Smooth muscle cell (in vitro differentiated cells): ENCODE data around the gene SEC61G. TPM values are rescaled to one million over a fixed set of nuclear protein-coding genes. Genes with fewer than 3 reads are reported as not detected.

Source experiments
- DNase-seq: peaks from one replicate; lab custom pipeline; 2025; ENCODE audit not compliant: unreplicated experiment; lab: John Stamatoyannopoulos, UW
- H2AFZ ChIP-seq: fragments of 200-600 bp; sonication (generic); 2 replicates; pipeline ENCODE4 v1.6.0; 2016; ENCODE audit warnings: antibody characterized with exemption, low read depth, mild to moderate bottlenecking
- H3F3A ChIP-seq: fragments of 200-600 bp; sonication (generic); 2 replicates; pipeline ENCODE4 v1.6.0; 2017; ENCODE audit warnings: antibody characterized with exemption, low read depth
- H3K27ac ChIP-seq: fragments of 200-600 bp; sonication (generic); 2 replicates; pipeline ENCODE4 v1.5.1; 2016; ENCODE audit warnings: low read depth, mild to moderate bottlenecking
- H3K27me3 ChIP-seq: fragments of 200-600 bp; sonication (generic); 2 replicates; pipeline ENCODE4 v1.6.1; 2016; ENCODE audit warnings: low read depth, mild to moderate bottlenecking
- H3K36me3 ChIP-seq: fragments of 200-600 bp; sonication (generic); 2 replicates; pipeline ENCODE4 v1.5.1; 2016; ENCODE audit warnings: low read depth
- H3K4me1 ChIP-seq: fragments of 200-600 bp; sonication (generic); 2 replicates; pipeline ENCODE4 v1.5.1; 2016; ENCODE audit warnings: low read depth
- H3K4me2 ChIP-seq: fragments of 200-600 bp; sonication (generic); 2 replicates; pipeline ENCODE4 v1.6.0; 2016; ENCODE audit warnings: mild to moderate bottlenecking
- H3K4me3 ChIP-seq: fragments of 200-600 bp; sonication (generic); 2 replicates; pipeline ENCODE4 v1.5.1; 2016; ENCODE audit warnings: mild to moderate bottlenecking
- H3K79me2 ChIP-seq: fragments of 200-600 bp; sonication (generic); 2 replicates; pipeline ENCODE4 v1.6.0; 2016; ENCODE audit warnings: low read depth, mild to moderate bottlenecking
- H3K9ac ChIP-seq: fragments of 200-600 bp; sonication (generic); 2 replicates; pipeline ENCODE4 v1.6.0; 2016; ENCODE audit warnings: low read depth
- H3K9me3 ChIP-seq: fragments of 200-600 bp; sonication (generic); replicated peaks from 2 replicates; pipeline ENCODE4 v1.5.1; 2016; ENCODE audit warnings: low read depth
- H4K20me1 ChIP-seq: fragments of 200-600 bp; sonication (generic); 2 replicates; pipeline ENCODE4 v1.6.0; 2016; ENCODE audit warnings: low read depth
- CTCF ChIP-seq: fragments of 200-600 bp; sonication (generic); IDR thresholded peaks from 2 replicates; pipeline ENCODE4 v1.5.1; 2017; ENCODE audit warnings: borderline replicate concordance, mild to moderate bottlenecking, antibody characterized with exemption; ENCODE audit not compliant: insufficient read depth, poor library complexity, severe bottlenecking
- WGBS: methylation state at CpG from one replicate; pipeline ENCODE4 v1.1.7; 2016; ENCODE audit warnings: low lambda C conversion rate; 5-methylcytosine and 5-hydroxymethylcytosine counted together
- polyA plus RNA-seq: library from polyadenylated mRNA; unstranded; fragments of >200 nt; fragmentation: Nextera tagmentation; extraction: Ambion mirVana; gene quantifications from 2 replicates; pipeline ENCODE4 v1.2.1, GENCODE V29; 2016
- total RNA-seq: library from RNA; depleted of rRNA; stranded (reverse); fragments of >200 nt; gene quantifications from 2 replicates; pipeline ENCODE4 v1.2.3, GENCODE V29; 2014

The SEC61G gene
- total and polyA plus RNA-seq, 2 experiments from 2014 or later = 839 to 1,699 TPM

- Histone ChIP-seq H3K27ac (no peak overlapping the region), H3K36me3 (no peaks in the 10 kb centered on the region), H3F3A (no peaks in the 10 kb centered on the region), H4K20me1 (no peaks in the 10 kb centered on the region), H3K4me2 (no peak overlapping the region), H2AFZ (no peak overlapping the region), H3K9ac (no peak overlapping the region), H3K9me3 (no peaks in the 10 kb centered on the region), H3K4me3 (no peak overlapping the region), H3K79me2 (no peaks in the 10 kb centered on the region), H3K4me1 (no peaks in the 10 kb centered on the region), H3K27me3 (no peaks in the 10 kb centered on the region)
- TF ChIP-seq CTCF = no peak
- no peak for DNase-seq
- 82% methylated on average over 7 of the region's 9 CpGs for WGBS
Observed at GRCh38 chr7:54722026-54722425, 37.0 kb downstream of the SEC61G start.

- H3K4me2 ChIP-seq = no peak overlapping the region
- H3K27me3 ChIP-seq = no peaks in the 10 kb centered on the region
- TF ChIP-seq CTCF = no peak
- no peak for DNase-seq
- no peaks in the 10 kb centered on the region for H3K36me3 ChIP-seq
- no peak overlapping the region for H2AFZ ChIP-seq
- H3K9ac ChIP-seq = no peak overlapping the region
- no peaks in the 10 kb centered on the region for H3F3A ChIP-seq
- no peak overlapping the region for H3K27ac ChIP-seq
- 86% methylated on average over 4 of the region's 4 CpGs for WGBS
- no peaks in the 10 kb centered on the region for H3K79me2 ChIP-seq
- H3K4me3 ChIP-seq = no peak overlapping the region
- H4K20me1 ChIP-seq = no peaks in the 10 kb centered on the region
- no peaks in the 10 kb centered on the region for H3K9me3 ChIP-seq
- H3K4me1 ChIP-seq = no peaks in the 10 kb centered on the region
Observed at GRCh38 chr7:54719974-54720373, 39.0 kb downstream of the SEC61G start.

GRCh38 chr7:54719425-54719824, 39.6 kb downstream of the SEC61G start:
- no peaks in the 10 kb centered on the region for H4K20me1 ChIP-seq
- DNase-seq = no peak
- no peaks in the 10 kb centered on the region for H3K27me3 ChIP-seq
- TF ChIP-seq CTCF = no peak
- H3K9ac ChIP-seq = no peak overlapping the region
- H3K4me1 ChIP-seq = no peaks in the 10 kb centered on the region
- no peak overlapping the region for H2AFZ ChIP-seq
- H3K4me2 ChIP-seq = no peak overlapping the region
- no peaks in the 10 kb centered on the region for H3K79me2 ChIP-seq
- no peaks in the 10 kb centered on the region for H3F3A ChIP-seq
- H3K4me3 ChIP-seq = no peak overlapping the region
- no peaks in the 10 kb centered on the region for H3K9me3 ChIP-seq
- H3K36me3 ChIP-seq = no peaks in the 10 kb centered on the region
- H3K27ac ChIP-seq = no peak overlapping the region

GRCh38 chr7:54712820-54713219, 46.2 kb downstream of the SEC61G start:
- 85% methylated on average over 4 of the region's 4 CpGs for WGBS
- no peak overlapping the region for H3K27ac ChIP-seq
- DNase-seq = no peak

More at GRCh38 chr7:54712820-54713219, 46.2 kb downstream of the SEC61G start:
- no peak overlapping the region for H3K9ac ChIP-seq
- H2AFZ ChIP-seq = no peak overlapping the region
- no peaks in the 10 kb centered on the region for H3K9me3 ChIP-seq
- H3K79me2 ChIP-seq = no peaks in the 10 kb centered on the region
- H3K4me3 ChIP-seq = no peak overlapping the region
- H3K27me3 ChIP-seq = no peaks in the 10 kb centered on the region
- no peaks in the 10 kb centered on the region for H3K4me1 ChIP-seq
- no peak for TF ChIP-seq CTCF
- H3K36me3 ChIP-seq = no peaks in the 10 kb centered on the region
- no peak overlapping the region for H3K4me2 ChIP-seq
- no peaks in the 10 kb centered on the region for H4K20me1 ChIP-seq
- H3F3A ChIP-seq = no peaks in the 10 kb centered on the region
